Neural progenitor cell (in vitro differentiated cells): ENCODE data around the gene CD96. TPM values are rescaled to one million over a fixed set of nuclear protein-coding genes. Genes with fewer than 3 reads are reported as not detected.

ENCODE experiments used
- DNase-seq: peaks from one replicate; pipeline ENCODE4 v3.0.0-alpha.2; 2016; ENCODE audit warnings: low spot score
- H2AFZ ChIP-seq: fragments of 200-600 bp; sonication (generic); replicated peaks from 2 replicates; pipeline ENCODE4 v1.6.1; 2016; ENCODE audit warnings: antibody characterized with exemption
- H3F3A ChIP-seq: fragments of 200-600 bp; sonication (generic); 2 replicates; pipeline ENCODE4 v1.6.1; 2016; ENCODE audit warnings: antibody characterized with exemption, low read depth
- H3K27ac ChIP-seq: fragments of 200-600 bp; sonication (generic); 2 replicates; pipeline ENCODE4 v1.5.1; 2016; ENCODE audit warnings: mild to moderate bottlenecking
- H3K27me3 ChIP-seq: fragments of 200-600 bp; sonication (generic); 2 replicates; pipeline ENCODE4 v1.6.1; 2016; ENCODE audit warnings: mild to moderate bottlenecking, moderate library complexity
- H3K36me3 ChIP-seq: fragments of 200-600 bp; sonication (generic); 2 replicates; pipeline ENCODE4 v1.5.1; 2016
- H3K4me1 ChIP-seq: fragments of 200-600 bp; sonication (generic); 2 replicates; pipeline ENCODE4 v1.6.1; 2016; ENCODE audit warnings: mixed run types
- H3K4me2 ChIP-seq: fragments of 200-600 bp; sonication (generic); 2 replicates; pipeline ENCODE4 v1.6.1; 2016
- H3K4me3 ChIP-seq: fragments of 200-600 bp; sonication (generic); 2 replicates; pipeline ENCODE4 v1.5.1; 2016
- H3K79me2 ChIP-seq: fragments of 200-600 bp; sonication (generic); 2 replicates; pipeline ENCODE4 v1.6.1; 2016; ENCODE audit warnings: low read depth
- H3K9ac ChIP-seq: fragments of 200-600 bp; sonication (generic); 2 replicates; pipeline ENCODE4 v1.6.1; 2016
- H3K9me3 ChIP-seq: fragments of 200-600 bp; sonication (generic); 2 replicates; pipeline ENCODE4 v1.5.1; 2016; ENCODE audit warnings: low read depth
- H4K20me1 ChIP-seq: fragments of 200-600 bp; sonication (generic); 2 replicates; pipeline ENCODE4 v1.6.1; 2016; ENCODE audit warnings: low read depth
- H3K27ac Mint-ChIP-seq: 3 replicates; pipeline ENCODE4 v1.8.0; 2021; ENCODE audit warnings: mixed read lengths
- H3K27me3 Mint-ChIP-seq: 2 replicates; pipeline ENCODE4 v1.8.0; 2022; ENCODE audit warnings: low read depth, mild to moderate bottlenecking, inconsistent platforms, moderate library complexity, mixed read lengths; ENCODE audit not compliant: insufficient read depth
- H3K36me3 Mint-ChIP-seq: 3 replicates; pipeline ENCODE4 v1.8.0; 2021; ENCODE audit warnings: mixed read lengths
- H3K4me1 Mint-ChIP-seq: 3 replicates; pipeline ENCODE4 v1.8.0; 2021; ENCODE audit warnings: mixed read lengths
- H3K4me3 Mint-ChIP-seq: 3 replicates; pipeline ENCODE4 v1.8.0; 2021; ENCODE audit warnings: mild to moderate bottlenecking, moderate library complexity, mixed read lengths
- H3K9me3 Mint-ChIP-seq: 3 replicates; pipeline ENCODE4 v1.8.0; 2020; ENCODE audit warnings: mixed read lengths
- EZH2 ChIP-seq: fragments of 200-600 bp; sonication (generic); IDR thresholded peaks from 2 replicates; pipeline ENCODE4 v1.6.1; 2017; ENCODE audit warnings: antibody characterized with exemption, mild to moderate bottlenecking, moderate library complexity
- EZH2phosphoT487 ChIP-seq: fragments of 200-600 bp; sonication (generic); IDR thresholded peaks from 2 replicates; pipeline ENCODE4 v1.6.1; 2017; ENCODE audit warnings: antibody characterized with exemption
- total RNA-seq: library from RNA; depleted of rRNA; stranded (reverse); fragments of >200 nt; gene quantifications from 2 replicates; pipeline ENCODE4 v1.2.3, GENCODE V29; 2015; ENCODE audit warnings: low replicate concordance
- TF ChIP-seq, protein P1 (sequence below): fragments of 200-600 bp; sonication (generic); IDR thresholded peaks from 2 replicates; pipeline ENCODE4 v1.5.1; 2017; ENCODE audit warnings: antibody characterized with exemption, mild to moderate bottlenecking

The CD96 gene, protein sequence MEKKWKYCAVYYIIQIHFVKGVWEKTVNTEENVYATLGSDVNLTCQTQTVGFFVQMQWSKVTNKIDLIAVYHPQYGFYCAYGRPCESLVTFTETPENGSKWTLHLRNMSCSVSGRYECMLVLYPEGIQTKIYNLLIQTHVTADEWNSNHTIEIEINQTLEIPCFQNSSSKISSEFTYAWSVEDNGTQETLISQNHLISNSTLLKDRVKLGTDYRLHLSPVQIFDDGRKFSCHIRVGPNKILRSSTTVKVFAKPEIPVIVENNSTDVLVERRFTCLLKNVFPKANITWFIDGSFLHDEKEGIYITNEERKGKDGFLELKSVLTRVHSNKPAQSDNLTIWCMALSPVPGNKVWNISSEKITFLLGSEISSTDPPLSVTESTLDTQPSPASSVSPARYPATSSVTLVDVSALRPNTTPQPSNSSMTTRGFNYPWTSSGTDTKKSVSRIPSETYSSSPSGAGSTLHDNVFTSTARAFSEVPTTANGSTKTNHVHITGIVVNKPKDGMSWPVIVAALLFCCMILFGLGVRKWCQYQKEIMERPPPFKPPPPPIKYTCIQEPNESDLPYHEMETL
- not detected in 2 replicates for total RNA-seq

DNA sequence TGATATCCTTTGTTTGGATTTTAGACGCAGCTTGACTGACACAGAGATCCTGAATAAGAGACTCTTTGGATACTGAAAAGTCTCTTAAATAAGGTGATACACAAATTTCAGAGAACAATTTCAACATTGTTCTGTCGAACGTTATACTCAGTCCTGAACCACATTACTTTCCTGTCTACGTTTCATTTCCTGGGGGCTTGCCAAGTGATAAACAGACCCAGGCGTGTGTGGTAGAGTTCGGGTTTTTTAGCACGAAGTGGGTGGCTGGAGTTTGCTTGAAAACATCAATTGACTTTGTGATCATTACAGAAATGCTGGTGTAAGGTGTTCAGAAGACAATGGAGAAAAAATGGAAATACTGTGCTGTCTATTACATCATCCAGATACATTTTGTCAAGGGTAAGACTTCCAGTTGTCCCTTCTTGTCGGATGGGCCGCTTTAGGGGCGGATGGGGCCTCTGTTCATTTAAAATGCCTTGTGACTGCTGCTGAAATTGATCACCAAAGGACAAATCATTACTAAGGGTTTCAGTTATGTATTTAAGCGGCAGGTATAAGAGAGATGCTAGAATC, at the start of gene CD96:
Gene CD96, plus strand, starts transcription at position 287 of the 573 bp plus-strand sequence. Its CDS starts 52 bp downstream, at position 339.
- Histone ChIP-seq H3K9ac (no peak within 1 kb of the TSS), H3K4me3 (no peak within 1 kb of the TSS), H2AFZ (no peak within 1 kb of the TSS), H3K27me3 (no peaks in the 10 kb centered on the region), H3K4me1 (no peaks in the 10 kb centered on the region), H3K27ac (no peak within 1 kb of the TSS), H4K20me1 (no peaks in the 10 kb centered on the region), H3K79me2 (no peaks in the 10 kb centered on the region), H3K36me3 (no peaks in the 10 kb centered on the region), H3K4me2 (no peak within 1 kb of the TSS), H3K9me3 (no peaks in the 10 kb centered on the region), H3F3A (no peaks in the 10 kb centered on the region)
- Mint-ChIP-seq H3K36me3 (no peaks in the 10 kb centered on the region), H3K4me1 (peaks cover 4% of the 10 kb centered on the region), H3K9me3 (no peaks in the 10 kb centered on the region), H3K4me3 (no peak within 1 kb of the TSS), H3K27ac (peak within 1 kb of the TSS; percentile 61), H3K27me3 (peaks cover 7% of the 10 kb centered on the region)
- TF ChIP-seq EZH2 (no peak), EZH2phosphoT487 (no peak)
- TF ChIP-seq, protein P1, sequence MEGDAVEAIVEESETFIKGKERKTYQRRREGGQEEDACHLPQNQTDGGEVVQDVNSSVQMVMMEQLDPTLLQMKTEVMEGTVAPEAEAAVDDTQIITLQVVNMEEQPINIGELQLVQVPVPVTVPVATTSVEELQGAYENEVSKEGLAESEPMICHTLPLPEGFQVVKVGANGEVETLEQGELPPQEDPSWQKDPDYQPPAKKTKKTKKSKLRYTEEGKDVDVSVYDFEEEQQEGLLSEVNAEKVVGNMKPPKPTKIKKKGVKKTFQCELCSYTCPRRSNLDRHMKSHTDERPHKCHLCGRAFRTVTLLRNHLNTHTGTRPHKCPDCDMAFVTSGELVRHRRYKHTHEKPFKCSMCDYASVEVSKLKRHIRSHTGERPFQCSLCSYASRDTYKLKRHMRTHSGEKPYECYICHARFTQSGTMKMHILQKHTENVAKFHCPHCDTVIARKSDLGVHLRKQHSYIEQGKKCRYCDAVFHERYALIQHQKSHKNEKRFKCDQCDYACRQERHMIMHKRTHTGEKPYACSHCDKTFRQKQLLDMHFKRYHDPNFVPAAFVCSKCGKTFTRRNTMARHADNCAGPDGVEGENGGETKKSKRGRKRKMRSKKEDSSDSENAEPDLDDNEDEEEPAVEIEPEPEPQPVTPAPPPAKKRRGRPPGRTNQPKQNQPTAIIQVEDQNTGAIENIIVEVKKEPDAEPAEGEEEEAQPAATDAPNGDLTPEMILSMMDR, result no peak
- no peak for DNase-seq

DNA sequence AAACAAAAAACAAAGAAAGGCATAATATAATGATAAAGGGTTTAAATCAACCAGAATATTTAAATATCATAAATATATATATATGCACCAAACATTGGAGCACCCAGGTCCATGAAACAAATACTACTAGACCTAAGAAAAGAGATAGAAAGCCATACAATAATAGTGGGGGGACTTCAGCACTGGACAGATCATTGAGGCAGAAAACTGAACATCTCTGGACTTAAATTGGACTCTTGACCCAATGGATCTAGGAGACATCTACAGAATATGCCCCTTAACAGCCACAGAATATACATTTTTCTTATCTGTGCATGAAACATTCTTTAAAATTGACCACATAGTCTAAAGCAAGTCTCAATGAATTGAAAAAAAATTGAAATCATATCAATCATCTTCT, 48.7 kb upstream of the CD96 start:
- peaks cover 2% of the 10 kb centered on the region for H3K4me1 Mint-ChIP-seq

DNA sequence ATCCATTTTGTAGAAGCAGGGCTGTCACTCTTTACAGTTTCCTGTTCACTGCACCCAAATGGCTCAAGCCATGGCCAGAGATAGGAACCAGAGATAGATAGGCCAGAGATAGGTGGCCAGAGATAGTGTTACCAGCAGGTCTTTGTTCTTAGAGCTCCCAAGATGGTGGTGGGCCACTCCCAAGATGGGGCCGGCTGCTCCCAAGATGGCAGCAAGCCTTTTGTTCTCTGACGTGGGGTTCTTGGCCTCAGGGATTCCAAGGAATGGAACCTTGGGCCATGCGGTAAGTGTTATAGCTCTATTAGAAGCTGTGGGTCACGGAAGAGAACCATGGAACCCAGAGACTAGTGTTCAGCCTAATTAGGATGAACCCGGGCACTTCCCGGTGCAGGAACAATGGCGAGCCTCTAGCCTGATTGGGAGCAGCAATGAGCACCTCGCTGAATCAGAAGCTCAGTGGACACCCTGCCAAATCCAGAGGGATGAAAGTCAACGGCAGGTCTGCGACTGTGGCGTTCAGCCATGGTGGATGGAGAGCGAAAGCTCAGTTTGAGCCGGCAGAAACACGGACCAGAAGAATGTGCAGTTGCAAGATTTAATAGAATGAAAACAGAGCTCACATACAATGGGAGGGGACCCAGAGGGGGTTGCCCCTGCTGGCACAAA, 45.0 kb upstream of the CD96 start:
- no peak overlapping the region for H3K4me3 ChIP-seq
- no peaks in the 10 kb centered on the region for H4K20me1 ChIP-seq
- no peaks in the 10 kb centered on the region for H3F3A ChIP-seq
- no peak overlapping the region for H3K4me2 ChIP-seq
- no peak for DNase-seq
- H3K4me1 ChIP-seq, result peaks cover 7% of the 10 kb centered on the region
- Mint-ChIP-seq H3K9me3 (peaks cover 4% of the 10 kb centered on the region), H3K36me3 (no peaks in the 10 kb centered on the region), H3K27me3 (no peaks in the 10 kb centered on the region), H3K4me3 (no peak overlapping the region), H3K4me1 (peaks cover 2% of the 10 kb centered on the region), H3K27ac (peak overlapping the region; percentile 19)
- no peaks in the 10 kb centered on the region for H3K79me2 ChIP-seq
- no peaks in the 10 kb centered on the region for H3K36me3 ChIP-seq
- H2AFZ ChIP-seq, result peak overlapping the region; percentile 50
- no peak overlapping the region for H3K9ac ChIP-seq
- H3K9me3 ChIP-seq, result no peaks in the 10 kb centered on the region
- H3K27me3 ChIP-seq, result no peaks in the 10 kb centered on the region
- no peak for TF ChIP-seq EZH2phosphoT487
- TF ChIP-seq, protein P1, result no peak
- no peak for TF ChIP-seq EZH2
- no peak overlapping the region for H3K27ac ChIP-seq

More for the DNA sequence above, 48.7 kb upstream of the CD96 start:
- H3F3A ChIP-seq, result no peaks in the 10 kb centered on the region
- no peaks in the 10 kb centered on the region for H3K36me3 ChIP-seq
- H3K4me1 ChIP-seq, result peaks cover 7% of the 10 kb centered on the region
- no peak overlapping the region for H3K4me3 ChIP-seq
- TF ChIP-seq, protein P1, result no peak
- TF ChIP-seq EZH2phosphoT487, result no peak
- TF ChIP-seq EZH2, result no peak
- no peak overlapping the region for H3K9ac ChIP-seq
- no peaks in the 10 kb centered on the region for H3K27me3 ChIP-seq
- no peaks in the 10 kb centered on the region for H3K27me3 Mint-ChIP-seq
- H3K4me2 ChIP-seq, result no peak overlapping the region
- H3K4me3 Mint-ChIP-seq, result no peak overlapping the region
- no peaks in the 10 kb centered on the region for H3K79me2 ChIP-seq
- no peak for DNase-seq
- H2AFZ ChIP-seq, result no peak overlapping the region
- H3K27ac ChIP-seq, result no peak overlapping the region
- no peaks in the 10 kb centered on the region for H4K20me1 ChIP-seq
- no peaks in the 10 kb centered on the region for H3K36me3 Mint-ChIP-seq
- H3K9me3 ChIP-seq, result no peaks in the 10 kb centered on the region
- no peak overlapping the region for H3K27ac Mint-ChIP-seq
- peaks cover 3% of the 10 kb centered on the region for H3K9me3 Mint-ChIP-seq
